HG03025 (cell line): ENCODE data around the gene TBC1D16.

Experiments
- ATAC-seq: cut with Tn5 transposase; IDR thresholded peaks from one replicate; pipeline ENCODE4 v1.9.1; 2021; ENCODE audit warnings: mild to moderate bottlenecking, moderate library complexity; ENCODE audit not compliant: unreplicated experiment, low FRiP score

The TBC1D16 gene, protein sequence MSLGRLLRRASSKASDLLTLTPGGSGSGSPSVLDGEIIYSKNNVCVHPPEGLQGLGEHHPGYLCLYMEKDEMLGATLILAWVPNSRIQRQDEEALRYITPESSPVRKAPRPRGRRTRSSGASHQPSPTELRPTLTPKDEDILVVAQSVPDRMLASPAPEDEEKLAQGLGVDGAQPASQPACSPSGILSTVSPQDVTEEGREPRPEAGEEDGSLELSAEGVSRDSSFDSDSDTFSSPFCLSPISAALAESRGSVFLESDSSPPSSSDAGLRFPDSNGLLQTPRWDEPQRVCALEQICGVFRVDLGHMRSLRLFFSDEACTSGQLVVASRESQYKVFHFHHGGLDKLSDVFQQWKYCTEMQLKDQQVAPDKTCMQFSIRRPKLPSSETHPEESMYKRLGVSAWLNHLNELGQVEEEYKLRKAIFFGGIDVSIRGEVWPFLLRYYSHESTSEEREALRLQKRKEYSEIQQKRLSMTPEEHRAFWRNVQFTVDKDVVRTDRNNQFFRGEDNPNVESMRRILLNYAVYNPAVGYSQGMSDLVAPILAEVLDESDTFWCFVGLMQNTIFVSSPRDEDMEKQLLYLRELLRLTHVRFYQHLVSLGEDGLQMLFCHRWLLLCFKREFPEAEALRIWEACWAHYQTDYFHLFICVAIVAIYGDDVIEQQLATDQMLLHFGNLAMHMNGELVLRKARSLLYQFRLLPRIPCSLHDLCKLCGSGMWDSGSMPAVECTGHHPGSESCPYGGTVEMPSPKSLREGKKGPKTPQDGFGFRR

DNA sequence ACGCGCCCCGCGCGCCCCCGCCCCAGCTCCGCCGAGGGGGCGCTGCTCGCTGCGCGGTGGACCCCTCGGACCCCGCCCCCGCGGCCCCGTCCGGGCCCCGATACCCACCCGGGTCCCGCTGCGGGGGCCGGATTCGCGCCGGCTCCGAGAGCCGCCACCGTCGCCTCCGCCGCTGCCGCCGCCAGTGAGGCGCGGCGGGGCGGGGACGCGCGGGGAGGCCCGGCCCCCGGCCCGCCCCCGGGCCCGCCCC lies at the start of gene TBC1D16:
Gene TBC1D16 (minus strand): TSS at position 186 of the 250 bp plus-strand sequence. CDS start 22,325 bp downstream, outside the sequence.
- ATAC-seq, result no peak

DNA sequence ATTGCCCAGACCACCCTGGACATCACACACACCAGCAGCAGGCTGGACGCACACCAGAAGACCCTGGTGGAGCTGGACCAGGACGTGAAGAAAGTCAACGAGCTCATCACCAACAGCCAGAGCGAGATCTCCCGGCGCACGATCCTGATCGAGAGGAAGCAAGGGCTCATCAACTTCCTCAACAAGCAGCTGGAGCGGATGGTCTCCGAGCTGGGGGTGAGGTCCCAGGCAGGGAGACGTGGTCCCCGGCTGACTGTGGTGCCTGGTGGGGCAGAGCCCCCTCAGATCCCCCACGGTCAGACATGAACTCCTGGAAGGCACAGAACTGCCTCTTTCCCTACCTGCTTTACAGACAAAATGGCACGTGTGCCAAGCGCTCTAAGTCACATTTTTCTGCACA lies 49.1 kb upstream of the TBC1D16 start:
- no peak for ATAC-seq

DNA sequence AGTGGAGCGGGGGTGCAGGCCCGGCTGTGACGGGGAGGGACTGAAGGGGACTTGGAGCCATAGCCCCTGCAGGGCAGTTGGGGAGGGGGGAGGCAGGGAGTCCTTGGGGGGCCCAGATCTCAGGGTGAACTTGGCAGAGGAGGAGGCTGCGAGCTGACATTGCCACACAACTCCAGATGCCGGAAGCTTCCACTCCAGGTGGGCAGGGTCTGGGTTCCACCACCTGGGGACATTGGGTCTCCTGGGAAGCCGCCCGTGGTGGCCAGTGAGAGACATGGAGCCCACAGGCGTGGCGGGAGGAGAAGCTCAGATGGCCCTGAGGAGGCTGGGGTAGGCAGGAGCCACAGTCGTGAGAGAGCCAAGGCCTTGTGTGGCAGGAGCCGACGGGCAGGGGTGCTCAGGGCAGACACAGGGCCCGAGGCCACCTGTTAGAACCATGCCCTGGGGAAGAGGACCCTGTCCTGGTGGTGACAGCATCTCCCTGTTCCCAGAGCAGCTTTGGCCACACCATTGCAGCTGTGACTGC lies 47.5 kb upstream of the TBC1D16 start:
- ATAC-seq, result no peak

DNA sequence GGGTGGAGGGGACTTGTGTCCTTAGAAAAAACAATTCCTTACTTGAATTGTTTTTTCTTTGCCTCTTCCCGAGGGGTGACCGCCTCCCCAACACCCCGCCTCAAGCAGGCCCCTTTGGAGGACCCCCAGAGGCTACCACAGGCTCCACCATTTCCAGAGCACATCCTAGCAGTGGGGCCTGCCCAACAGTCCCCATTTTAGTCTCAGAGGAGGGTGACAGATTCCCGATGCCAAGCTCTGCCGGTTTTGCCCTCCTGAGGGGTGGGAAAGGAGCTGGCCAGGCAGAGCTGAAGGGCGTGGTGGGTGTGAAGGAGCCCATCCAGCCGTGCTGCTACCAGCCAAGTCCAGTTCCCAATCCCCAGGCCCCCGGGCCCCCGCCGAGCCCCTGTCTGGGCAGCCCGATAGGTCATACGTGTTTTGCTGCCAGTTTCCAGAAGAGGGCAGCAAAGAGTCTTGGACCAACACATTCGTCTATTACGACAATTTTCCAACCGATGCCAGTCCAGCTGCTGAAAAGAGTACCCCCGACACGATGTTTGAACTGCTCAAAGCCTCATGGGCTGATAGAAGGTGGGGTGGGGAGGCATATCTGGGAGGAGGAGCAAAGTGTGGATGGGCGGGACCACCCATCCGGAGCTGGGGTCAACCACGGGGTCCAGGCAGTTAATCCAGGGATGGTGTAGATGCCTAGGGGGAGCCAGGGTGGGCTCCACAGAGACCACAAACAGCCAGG lies 46.9 kb upstream of the TBC1D16 start:
- no peak for ATAC-seq

DNA sequence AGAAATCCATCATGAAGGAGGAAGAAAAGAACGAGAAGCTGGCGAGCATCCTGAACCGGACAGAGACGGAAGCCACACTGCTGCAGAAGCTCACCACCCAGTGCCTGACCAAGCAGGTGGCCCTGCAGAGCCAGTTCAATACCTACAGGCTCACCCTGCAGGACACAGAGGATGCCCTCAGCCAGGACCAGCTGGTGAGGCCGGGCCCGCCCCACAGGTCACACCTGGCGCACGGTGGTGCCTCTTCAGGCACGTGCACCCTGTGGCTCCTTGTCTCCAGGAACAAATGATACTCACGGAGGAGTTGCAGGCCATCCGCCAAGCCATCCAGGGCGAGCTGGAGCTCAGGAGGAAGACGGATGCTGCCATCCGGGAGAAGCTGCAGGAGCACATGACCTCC lies 45.9 kb upstream of the TBC1D16 start:
- no peak for ATAC-seq

DNA sequence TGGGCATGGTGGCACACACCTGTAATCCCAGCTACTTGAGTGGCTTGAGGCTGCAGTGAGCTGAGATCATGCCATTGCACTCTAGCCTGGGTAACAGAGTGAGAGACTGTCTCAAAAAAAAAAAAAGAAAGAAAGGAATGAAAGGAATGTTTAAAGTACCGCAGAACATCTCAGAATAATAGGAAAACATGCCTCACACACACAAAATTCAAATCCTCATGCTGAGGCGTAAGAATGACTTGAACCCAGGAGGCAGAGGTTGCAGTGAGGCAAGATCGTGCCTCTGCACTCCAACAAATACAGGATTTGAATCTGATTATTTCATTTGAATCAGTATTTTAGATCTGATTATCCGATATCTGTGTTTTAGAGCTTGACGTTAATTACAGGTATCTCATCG lies 44.4 kb upstream of the TBC1D16 start:
- no peak for ATAC-seq

DNA sequence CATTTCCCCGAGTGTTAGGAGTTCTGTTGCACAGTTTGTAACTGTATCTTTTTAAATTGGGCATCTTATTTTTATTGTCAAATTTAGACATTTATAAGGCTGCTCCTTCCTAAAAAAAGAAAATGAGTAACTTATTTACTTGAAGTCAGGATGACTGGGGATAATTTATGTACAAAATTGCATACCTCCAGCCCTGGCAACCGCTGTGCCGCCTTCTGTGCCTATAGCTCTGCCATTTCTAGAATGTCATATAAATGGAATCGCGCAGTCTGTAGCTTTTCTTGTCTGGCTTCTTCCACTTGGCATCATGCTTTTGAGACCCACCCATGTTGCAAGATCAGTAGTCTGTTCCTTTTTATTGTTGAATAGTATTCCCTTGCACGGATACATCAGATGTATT lies 36.7 kb upstream of the TBC1D16 start:
- no peak for ATAC-seq

DNA sequence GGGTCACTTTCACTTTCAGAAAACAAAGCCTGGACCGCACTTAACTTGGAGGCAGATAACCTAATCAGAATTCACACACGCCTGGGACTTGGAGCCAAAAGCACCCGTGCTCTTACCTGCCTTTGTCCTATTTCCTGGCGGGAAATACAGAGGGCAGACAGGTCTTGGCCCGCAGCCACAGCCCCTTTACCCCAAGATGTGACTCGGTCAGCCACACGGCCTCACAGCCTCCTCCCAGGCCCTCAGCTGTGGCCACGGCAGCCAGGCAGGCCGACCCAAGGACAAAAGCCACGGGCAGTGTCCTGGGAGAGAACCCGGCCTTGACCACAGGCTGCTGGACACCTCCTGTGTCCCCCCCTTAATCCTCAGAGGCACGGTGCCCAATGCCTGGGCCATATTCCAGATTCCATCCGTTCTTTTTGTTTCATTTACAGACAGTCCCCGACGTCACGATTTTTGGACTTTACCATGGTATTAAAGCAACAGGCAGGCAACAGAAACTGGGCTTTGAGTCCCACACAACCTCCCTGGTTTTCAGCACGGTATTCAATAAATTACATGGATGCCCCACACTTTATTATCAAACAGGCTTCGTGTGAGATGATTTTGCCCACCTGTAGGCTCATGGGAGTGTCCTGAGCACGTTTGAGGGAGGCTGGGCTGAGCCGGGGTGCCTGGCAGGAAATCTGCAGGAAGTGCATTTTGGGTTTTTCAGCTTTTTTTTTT lies 35.6 kb upstream of the TBC1D16 start:
- no peak for ATAC-seq

DNA sequence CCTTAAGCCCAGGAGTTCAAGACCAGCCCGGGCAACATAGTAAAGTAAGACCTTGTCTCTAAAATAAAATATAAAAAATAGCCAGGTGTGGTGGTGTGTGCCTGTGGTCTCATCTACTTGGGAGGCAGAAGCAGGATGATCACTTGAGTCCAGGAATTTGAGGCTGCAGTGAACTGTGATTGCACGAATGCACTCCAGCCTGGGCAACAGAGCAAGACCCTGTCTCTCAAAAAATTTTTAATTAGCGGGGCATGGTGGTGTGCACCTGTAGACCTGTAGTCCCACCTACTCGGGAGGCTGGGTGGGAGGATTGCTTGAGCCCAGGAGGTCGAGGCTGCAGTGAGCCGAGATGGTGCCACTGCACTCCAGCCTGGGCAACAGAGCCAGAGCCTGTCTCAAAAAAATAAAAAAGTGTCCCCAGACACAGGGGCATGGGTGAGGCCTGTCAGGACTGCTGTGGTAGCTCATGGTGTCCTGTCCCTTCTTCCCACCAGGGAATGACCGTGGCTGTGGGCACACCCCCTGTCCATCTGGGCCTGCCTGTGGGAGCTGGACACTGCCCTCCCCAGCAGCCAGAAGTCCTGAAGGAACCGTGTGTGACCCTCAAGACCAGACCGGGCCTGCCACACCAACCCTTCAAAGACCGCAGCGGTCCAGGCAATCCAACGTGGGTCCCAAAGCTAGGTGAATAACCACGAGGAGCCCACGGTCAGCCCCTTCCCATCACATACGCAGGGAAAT lies 34.9 kb upstream of the TBC1D16 start:
- ATAC-seq, result no peak

DNA sequence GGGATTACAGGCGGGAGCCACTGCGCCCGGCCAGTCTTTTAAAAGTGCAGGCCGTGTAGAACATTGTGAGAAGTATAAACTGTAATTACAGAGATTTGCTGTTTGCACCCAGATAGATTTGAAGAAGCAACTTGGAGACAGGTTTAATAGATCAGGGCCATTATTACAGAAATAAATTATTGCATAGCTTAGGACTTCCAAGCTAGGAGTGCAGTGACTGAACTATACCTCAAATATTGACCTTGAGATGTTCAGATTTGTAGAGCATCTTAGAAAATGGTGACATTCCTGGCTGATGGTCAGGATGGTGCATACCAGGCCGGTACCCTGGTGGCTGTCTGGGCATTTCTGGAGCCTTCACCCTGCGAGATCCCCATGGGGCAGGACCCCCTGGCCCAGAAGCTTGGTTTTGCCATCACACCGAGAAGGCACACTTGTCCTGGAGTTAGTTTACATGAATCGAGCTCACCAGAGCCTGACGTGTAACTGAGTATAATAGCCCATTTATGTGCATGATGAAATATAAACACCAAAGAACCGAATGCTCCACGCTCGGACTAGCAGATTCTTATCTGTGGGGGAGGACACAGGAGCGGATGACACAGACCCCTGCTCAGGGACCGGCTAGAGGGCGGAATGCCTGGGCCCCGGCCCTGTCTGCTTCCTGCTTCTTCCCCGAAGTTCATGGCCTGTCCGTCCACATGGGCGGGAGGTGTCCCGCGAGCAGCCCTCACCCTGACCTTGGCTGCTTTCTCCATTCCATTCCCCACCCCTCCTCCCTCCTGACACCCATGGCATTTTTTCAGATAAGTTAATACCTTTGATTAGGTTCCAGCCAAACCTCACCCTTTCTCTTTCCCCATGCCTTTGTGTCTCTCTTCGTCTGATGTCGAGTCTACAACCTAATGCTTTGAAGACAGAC lies 32.9 kb upstream of the TBC1D16 start:
- ATAC-seq, result no peak

DNA sequence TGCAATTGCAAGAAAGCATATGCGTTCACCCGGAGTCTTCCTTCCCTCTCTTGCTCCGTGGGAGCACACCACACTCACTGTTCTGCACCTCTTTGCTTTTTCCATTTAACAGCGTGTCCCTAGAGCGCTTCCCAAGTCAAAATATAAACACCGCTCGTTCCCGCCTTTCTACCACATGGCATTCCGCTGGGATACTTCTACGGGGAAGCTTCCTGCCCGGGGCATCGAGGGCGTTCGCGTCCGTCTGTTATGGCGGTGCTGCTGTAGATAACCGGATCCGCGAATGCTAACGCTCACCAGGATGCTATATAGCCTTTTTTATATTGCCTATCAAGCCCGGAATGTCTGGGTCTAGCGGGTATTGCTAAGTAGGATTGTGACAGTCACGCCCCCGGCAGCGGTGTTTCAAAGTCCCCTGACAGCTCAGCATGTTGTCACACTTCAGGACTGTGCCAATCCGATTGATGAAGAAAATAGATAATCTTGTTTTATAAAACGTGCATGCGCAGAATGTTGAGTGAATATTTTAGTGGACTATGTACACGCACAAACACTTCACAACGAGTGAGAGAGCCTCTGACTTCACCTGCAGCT lies 31.8 kb upstream of the TBC1D16 start:
- ATAC-seq, result no peak

DNA sequence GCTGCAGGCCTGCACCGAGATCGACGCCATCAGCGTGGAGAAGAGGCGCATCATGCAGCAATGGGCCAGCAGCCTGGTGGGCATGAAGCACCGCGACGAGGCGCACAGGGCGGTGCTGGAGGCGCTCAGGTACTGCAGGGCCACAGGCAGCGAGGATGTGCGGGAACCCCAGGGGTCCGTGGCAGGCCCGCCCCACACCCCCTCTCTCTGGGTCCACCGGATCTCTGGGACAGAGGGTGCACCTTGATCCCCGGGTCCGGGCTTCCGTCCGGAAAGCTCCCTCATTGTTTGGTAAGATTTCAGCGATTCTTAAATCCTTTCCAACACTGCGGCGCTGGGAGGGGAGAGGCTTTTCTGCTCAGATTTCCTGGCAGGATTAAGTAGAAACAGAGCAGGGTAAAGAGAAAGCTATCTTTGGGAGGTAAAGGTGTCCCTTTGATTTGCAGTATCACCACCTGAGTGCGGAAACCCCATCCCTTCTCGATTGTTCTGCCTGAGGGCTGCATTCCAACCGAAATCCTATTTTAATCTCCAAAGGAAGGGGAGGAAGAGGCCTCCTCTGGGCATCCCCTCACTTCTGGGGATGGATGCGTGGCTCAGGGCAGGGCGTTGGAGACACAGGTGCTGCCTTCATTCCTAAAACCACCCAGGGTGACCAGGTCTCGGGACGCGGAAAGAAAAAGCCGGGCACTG lies 30.0 kb upstream of the TBC1D16 start:
- ATAC-seq, result no peak

DNA sequence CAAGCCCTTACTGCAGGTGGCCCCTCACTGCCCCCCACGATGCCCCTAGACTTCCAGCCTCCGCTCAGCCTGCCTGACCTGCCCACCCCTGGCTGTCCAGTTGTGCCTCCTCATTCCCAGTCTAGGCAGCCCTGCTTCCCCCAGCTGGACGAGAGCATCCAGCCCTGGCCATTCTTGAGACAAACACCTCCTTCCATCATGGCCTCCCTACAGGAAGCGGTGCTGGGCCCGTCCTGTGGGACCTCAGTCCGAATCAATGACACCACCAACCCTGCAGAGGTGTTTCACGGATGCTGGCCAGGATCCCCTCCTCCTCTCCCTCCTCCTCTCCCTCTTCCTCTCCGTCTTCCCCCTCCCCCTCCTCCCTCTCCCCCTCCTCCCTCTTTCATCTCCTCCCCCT lies 29.0 kb upstream of the TBC1D16 start:
- no peak for ATAC-seq

DNA sequence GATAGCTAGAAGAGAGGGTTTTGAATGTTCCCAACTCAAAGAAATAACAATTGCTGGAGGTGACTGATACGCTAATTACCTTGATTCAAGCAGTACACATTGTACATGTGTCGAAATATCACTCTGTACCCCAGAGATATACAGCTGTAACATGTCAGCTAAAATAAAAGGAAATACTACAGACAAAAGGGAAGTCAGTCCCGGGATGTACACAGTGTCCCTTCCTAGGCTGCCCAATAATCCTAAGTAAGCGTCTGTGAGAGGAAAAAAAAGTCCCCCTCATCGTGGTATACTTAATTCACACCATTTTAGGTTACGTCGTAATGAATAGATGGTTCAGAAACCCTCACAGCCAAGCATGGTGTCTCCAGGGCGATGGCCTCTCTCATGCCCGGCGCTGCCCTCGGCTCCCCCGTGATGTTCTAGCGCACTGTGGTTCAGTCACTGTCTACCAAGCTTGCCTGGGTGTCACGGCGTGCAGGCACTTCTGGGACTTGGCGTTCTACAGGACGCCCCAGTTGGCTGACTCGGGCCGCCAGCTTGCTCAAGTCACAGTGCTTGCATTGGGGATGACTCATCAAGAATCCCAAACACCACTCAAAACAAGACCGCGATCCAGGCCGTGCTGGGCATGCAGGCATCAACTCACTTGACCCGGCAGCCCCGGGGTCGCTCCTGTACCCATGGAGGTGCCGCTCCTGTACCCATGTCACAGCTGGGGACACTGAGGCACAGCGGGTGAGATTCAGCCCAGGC lies 28.3 kb upstream of the TBC1D16 start:
- ATAC-seq, result no peak

DNA sequence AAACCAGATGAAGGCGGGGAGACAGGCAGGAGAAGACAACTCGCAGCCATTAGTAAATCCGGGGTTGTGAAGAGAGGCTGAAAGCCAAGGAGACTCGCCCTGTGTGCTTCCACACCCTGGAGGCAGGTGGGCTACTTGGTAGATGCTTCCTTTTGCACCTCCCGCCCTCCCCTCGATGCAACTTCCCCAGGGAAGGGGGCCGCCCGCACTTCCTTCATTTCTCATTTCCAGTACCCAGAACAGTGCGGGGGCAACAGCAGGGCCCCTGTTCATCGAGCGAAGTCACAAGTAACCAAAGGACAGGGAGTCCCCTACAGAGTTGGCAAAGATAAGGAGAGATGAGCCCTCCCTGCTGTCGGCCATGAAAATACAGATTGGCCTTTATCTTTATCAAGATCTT lies 25.7 kb upstream of the TBC1D16 start:
- ATAC-seq, result no peak

DNA sequence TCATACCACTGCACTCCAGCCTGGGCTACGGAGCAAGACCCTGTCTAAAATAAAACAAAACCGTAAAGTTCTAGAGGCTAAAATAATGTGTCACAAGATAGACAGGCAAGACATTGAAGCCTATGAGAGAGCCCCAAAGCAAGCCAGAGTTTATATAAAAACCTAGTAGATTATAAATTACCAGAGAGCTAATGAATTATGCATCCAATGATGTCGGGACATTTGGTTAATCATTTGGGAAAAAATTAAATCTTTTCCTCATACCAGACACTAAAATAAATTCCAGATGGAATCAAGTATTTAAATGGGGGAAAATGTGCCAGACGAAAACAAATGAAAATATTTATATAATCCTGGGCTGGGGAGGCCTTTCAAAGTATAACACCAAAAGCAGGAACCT lies 25.0 kb upstream of the TBC1D16 start:
- no peak for ATAC-seq

DNA sequence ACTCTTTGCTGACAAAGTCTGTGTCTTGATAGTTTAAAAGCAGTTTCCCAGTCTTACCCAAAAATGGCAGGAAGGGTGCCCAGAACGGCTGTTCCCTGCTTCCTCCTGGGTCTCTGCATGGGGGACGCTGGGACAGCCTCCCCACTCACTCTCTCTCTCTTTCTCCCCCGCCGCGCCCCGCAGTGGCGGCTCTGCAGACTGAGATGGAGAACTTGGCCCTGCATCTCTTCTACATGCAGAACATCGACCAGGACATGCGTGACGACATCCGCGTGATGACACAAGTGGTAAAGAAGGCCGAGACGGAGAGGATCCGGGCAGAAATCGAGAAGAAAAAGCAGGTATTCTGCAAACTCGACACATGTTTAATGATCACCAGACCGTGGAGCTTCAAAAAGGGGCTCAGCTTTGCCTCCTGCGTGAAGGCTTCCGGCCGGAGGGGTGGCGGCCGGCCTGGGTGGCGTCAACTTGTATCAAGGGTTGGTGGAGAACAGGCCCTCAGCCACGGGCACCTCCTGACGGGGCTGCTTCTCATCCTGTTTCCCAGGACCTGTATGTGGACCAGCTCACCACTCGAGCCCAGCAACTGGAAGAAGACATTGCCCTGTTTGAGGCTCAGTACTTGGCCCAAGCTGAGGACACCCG lies 22.8 kb upstream of the TBC1D16 start:
- no peak for ATAC-seq
